ENCODE measurements around the gene FOXP4. TPM values are rescaled to one million over a fixed set of nuclear protein-coding genes. Genes with fewer than 3 reads are reported as not detected.

Gene FOXP4
- total and polyA plus RNA-seq, 2 of the 13 experiments (the other 11 are each of a cell fraction or from before 2014, with no cell fraction given), result 11.0 to 12.4 TPM

DNA sequence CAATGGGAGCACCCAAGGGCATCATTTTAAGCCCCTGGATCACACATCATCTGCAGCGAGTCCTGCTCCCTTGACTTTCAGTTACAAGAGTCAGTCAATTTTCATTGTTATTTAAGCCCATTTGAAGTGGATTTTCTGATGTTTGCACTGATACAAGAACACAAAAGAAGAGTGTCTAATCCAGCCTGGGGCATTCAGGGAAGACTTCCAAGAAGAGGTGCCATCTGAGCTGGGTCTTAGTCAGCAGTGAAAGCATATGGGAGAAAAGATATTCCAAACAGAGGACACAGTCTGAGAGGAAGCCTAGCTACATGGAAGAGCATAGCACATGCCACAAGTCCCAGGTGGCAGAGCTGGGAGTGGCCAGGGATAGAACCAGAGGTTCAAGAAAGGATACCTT lies 10.4 kb upstream of the FOXP4 start:
- no peak for TF ChIP-seq SMARCC2 (IDR thresholded peaks at IDR 0.05)
- TF ChIP-seq KAT2B (IDR thresholded peaks at IDR 0.05; ENCODE audit: borderline replicate concordance, low read depth, low read length), result no peak
- no peak for TF ChIP-seq MAFF (IDR thresholded peaks at IDR 0.05; ENCODE audit: low read depth, low read length)
- no peak for TF ChIP-seq DNMT3B (CRISPR knock-in tag; conservative IDR thresholded peaks at IDR 0.05)
- TF ChIP-seq THYN1 (CRISPR knock-in tag; IDR thresholded peaks at IDR 0.05; ENCODE audit: borderline replicate concordance, low read depth), result no peak
- TF ChIP-seq ISX (CRISPR knock-in tag; conservative IDR thresholded peaks at IDR 0.05), result no peak
- TF ChIP-seq SATB2 (CRISPR knock-in tag; IDR thresholded peaks at IDR 0.05), result no peak
- TF ChIP-seq RAD21 (CRISPR knock-in tag; IDR thresholded peaks at IDR 0.05), result no peak
- TF ChIP-seq, protein P1, sequence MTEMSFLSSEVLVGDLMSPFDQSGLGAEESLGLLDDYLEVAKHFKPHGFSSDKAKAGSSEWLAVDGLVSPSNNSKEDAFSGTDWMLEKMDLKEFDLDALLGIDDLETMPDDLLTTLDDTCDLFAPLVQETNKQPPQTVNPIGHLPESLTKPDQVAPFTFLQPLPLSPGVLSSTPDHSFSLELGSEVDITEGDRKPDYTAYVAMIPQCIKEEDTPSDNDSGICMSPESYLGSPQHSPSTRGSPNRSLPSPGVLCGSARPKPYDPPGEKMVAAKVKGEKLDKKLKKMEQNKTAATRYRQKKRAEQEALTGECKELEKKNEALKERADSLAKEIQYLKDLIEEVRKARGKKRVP (CRISPR knock-in tag; IDR thresholded peaks at IDR 0.05), result no peak
- TF ChIP-seq ZNF230 (CRISPR knock-in tag; IDR thresholded peaks at IDR 0.05), result no peak
- ChIA-PET POLR2A (interaction anchor here (0.9 to 2.4 kb wide), 3 partner anchors 11 to 18 kb away, joined by 3 to 11 read pairs (median 3); no protein-coding TSS in a partner anchor), CTCF (ENCODE audit: low intra/inter-chr PET ratio, low total read pairs) (no interaction called here)
- H3K79me2 ChIP-seq (ENCODE audit: insufficient read depth, low read length), result no peaks in the 10 kb centered on the region
- DNase-seq (ENCODE audit: low spot score) (no peak), FAIRE-seq (no peak), ATAC-seq (no peak)
- H3K27me3 ChIP-seq (ENCODE audit: control insufficient read depth in 1 of 2, insufficient read depth in 2 of 2, low read length in 2 of 2), result no peaks in the 10 kb centered on the region
- in situ Hi-C loops (cut with HindIII; ENCODE audit: extremely low pct_ligation_motif_present, low pct_unique_long_range_greater_than_20kb) (no loop called here), intact Hi-C loops (cut with micrococcal nuclease; ENCODE audit: unreplicated experiment) (no loop called here)
- WGBS (ENCODE audit: low lambda C conversion rate), result 95% methylated on average over 1 of the region's 1 CpG
- no peaks in the 10 kb centered on the region; a peak in 1 of 5 replicates for H3K36me3 ChIP-seq (replicated peaks in 1 of 2; ENCODE audit: control insufficient read depth in 1 of 2, insufficient read depth in 2 of 2, low read length in 2 of 2)
- no peaks in the 10 kb centered on the region for H4K20me1 ChIP-seq (ENCODE audit: insufficient read depth, low read length)
- no peak overlapping the region for H3K27ac ChIP-seq (ENCODE audit: extremely low read length, insufficient read depth, low read length)
- BruUV-seq (replicated peaks), result no TSS peak
- no peak overlapping the region for H3K4me3 ChIP-seq (replicated peaks in 1 of 3; ENCODE audit: insufficient read depth in 1 of 3, low read depth in 2 of 3, low read length in 3 of 3)
- no peak overlapping the region for H3K4me2 ChIP-seq (ENCODE audit: low read depth, low read length)
- no peak overlapping the region for H2AFZ ChIP-seq (ENCODE audit: low read length)
- H3K4me1 ChIP-seq (ENCODE audit: insufficient read depth, low read length), result peaks cover 30% of the 10 kb centered on the region
- H3K9me3 ChIP-seq (ENCODE audit: low read length), result no peaks in the 10 kb centered on the region
- no peak overlapping the region for H3K9ac ChIP-seq (ENCODE audit: insufficient read depth, low read depth, low read length)

All from HepG2 (cell line).